ENCODE results near the gene SGCB.

GRCh38 chr4:52071791-52072546 is 33.9 kb upstream of the SGCB start:
- TF ChIP-seq CTCF (IDR thresholded peaks at IDR 0.05 in 8 of 11, conservative IDR thresholded peaks at IDR 0.05 in 3 of 11) (no peak), POLR2A (IDR thresholded peaks at IDR 0.05) (no peak), POLR2AphosphoS5 (IDR thresholded peaks at IDR 0.05) (no peak)
